H1 (cell line): ENCODE measurements around the gene PGLYRP4. TPM values are rescaled to one million over a fixed set of nuclear protein-coding genes. Genes with fewer than 3 reads are reported as not detected.

Source experiments
- CTCF ChIA-PET: fragments of 300-600 bp; sonication (Branson Sonifier 250); formaldehyde crosslinking; loops from one replicate; lab custom pipeline; 2021; ENCODE audit not compliant: partially characterized antibody; lab: Charles Lee
- POLR2A ChIA-PET: fragments of 300-600 bp; sonication (Branson Sonifier 250); formaldehyde crosslinking; loops from one replicate; lab custom pipeline; 2021; ENCODE audit warnings: inconsistent platforms; ENCODE audit not compliant: partially characterized antibody; lab: Charles Lee
- DNase-seq, 2 experiments: peaks; one replicate each; pipeline versions ENCODE4 v3.0.0 to v3.0.0-alpha.2; 2010 to 2022; ENCODE audit warnings: low spot score in 2 of 2, low read depth in 1 of 2, mixed read lengths in 1 of 2
- FAIRE-seq: peaks from 2 replicates; lab custom pipeline; 2011; peaks lifted over from hg19 to GRCh38; lab: Jason Lieb, UNC
- H2AFZ ChIP-seq: 2 replicates; pipeline ENCODE4 v1.8.1; 2012; ENCODE audit warnings: low read length, inconsistent platforms
- H2AK5ac ChIP-seq: 2 replicates; pipeline ENCODE4 v1.6.1; 2013; ENCODE audit warnings: low read depth, low read length
- H2BK120ac ChIP-seq: replicated peaks from 2 replicates; pipeline ENCODE3; 2013; ENCODE audit warnings: low read depth, low read length, inconsistent platforms
- H2BK12ac ChIP-seq: 2 replicates; pipeline ENCODE4 v1.6.1; 2013; ENCODE audit warnings: low read depth, low read length
- H2BK15ac ChIP-seq: 2 replicates; pipeline ENCODE4 v1.6.1; 2013; ENCODE audit warnings: low read length
- H2BK20ac ChIP-seq: 2 replicates; pipeline ENCODE4 v1.6.1; 2013; ENCODE audit warnings: low read length
- H2BK5ac ChIP-seq: 2 replicates; pipeline ENCODE4 v1.6.1; 2013; ENCODE audit warnings: low read depth, low read length
- H3K14ac ChIP-seq: 2 replicates; pipeline ENCODE4 v1.6.1; 2013; ENCODE audit warnings: inconsistent platforms; ENCODE audit not compliant: insufficient read length
- H3K18ac ChIP-seq: 2 replicates; pipeline ENCODE4 v1.6.1; 2013; ENCODE audit warnings: low read length; ENCODE audit errors: extremely low read depth
- H3K23ac ChIP-seq: 2 replicates; pipeline ENCODE4 v1.6.1; 2013; ENCODE audit warnings: inconsistent platforms; ENCODE audit not compliant: insufficient read length
- H3K23me2 ChIP-seq: 2 replicates; pipeline ENCODE4 v1.6.1; 2013; ENCODE audit warnings: low read depth, low read length
- H3K27ac ChIP-seq: 2 replicates; pipeline ENCODE4 v1.6.1; 2011; ENCODE audit warnings: low read depth, low read length, inconsistent platforms
- H3K27me3 ChIP-seq, 4 experiments: replicated peaks in 1 of 4; 1 replicate in 1 of 4; 2 replicates in 3 of 4; pipeline versions ENCODE4 v1.6.1 to v1.8.1; 2011 to 2013; ENCODE audit warnings: low read length in 3 of 4, mild to moderate bottlenecking in 3 of 4, inconsistent platforms in 2 of 4, mixed read lengths in 2 of 4, moderate library complexity in 1 of 4; ENCODE audit not compliant: control insufficient read depth in 3 of 4, insufficient read depth in 3 of 4; ENCODE audit errors: extremely low read depth in 1 of 4
- H3K36me3 ChIP-seq, 4 experiments: 2 replicates each; pipeline versions ENCODE4 v1.6.1 to v1.8.1; 2011 to 2013; ENCODE audit warnings: mild to moderate bottlenecking in 4 of 4, low read length in 3 of 4, moderate library complexity in 2 of 4, control low read depth in 1 of 4, inconsistent platforms in 1 of 4; ENCODE audit not compliant: insufficient read depth in 4 of 4, control insufficient read depth in 2 of 4
- H3K4ac ChIP-seq: replicated peaks from 2 replicates; pipeline ENCODE3; 2013; ENCODE audit warnings: low read length, low read depth, mixed read lengths, inconsistent platforms; ENCODE audit not compliant: insufficient read length
- H3K4me1 ChIP-seq, 4 experiments: replicated peaks in 1 of 4; 1 replicate in 1 of 4; 2 replicates in 3 of 4; pipeline versions ENCODE4 v1.6.1 to v1.8.1; 2011 to 2013; ENCODE audit warnings: low read length in 3 of 4, inconsistent platforms in 2 of 4, mixed read lengths in 1 of 4; ENCODE audit not compliant: insufficient read depth in 4 of 4, control insufficient read depth in 3 of 4
- H3K4me2 ChIP-seq, 2 experiments: 2 replicates each; pipeline versions ENCODE4 v1.6.1 to v1.8.1; 2011 to 2013; ENCODE audit warnings: low read depth in 2 of 2, low read length in 2 of 2, control low read depth in 1 of 2, inconsistent platforms in 1 of 2, mild to moderate bottlenecking in 1 of 2; ENCODE audit not compliant: insufficient read depth in 1 of 2
- H3K4me3 ChIP-seq, 4 experiments: fragments of 200-600, 300-600 bp in 1 of 4; sonication (generic), shearing (Covaris generic), sonication (Bioruptor Twin) in 1 of 4; 2 replicates each; pipeline versions ENCODE4 v1.5.1 to v1.8.1; 2011 to 2016; ENCODE audit warnings: low read length in 4 of 4, low read depth in 3 of 4, control low read depth in 2 of 4, inconsistent platforms in 2 of 4, mild to moderate bottlenecking in 2 of 4, mixed read lengths in 1 of 4, moderate library complexity in 1 of 4; ENCODE audit not compliant: insufficient read depth in 2 of 4; ENCODE audit errors: extremely low read depth in 1 of 4
- H3K56ac ChIP-seq: replicated peaks from 2 replicates; pipeline ENCODE3; 2013; ENCODE audit warnings: low read depth, mild to moderate bottlenecking, mixed read lengths, low read length, inconsistent platforms; ENCODE audit not compliant: insufficient read length
- H3K79me1 ChIP-seq: 2 replicates; pipeline ENCODE4 v1.6.1; 2013; ENCODE audit warnings: low read depth, low read length, control low read depth
- H3K79me2 ChIP-seq, 2 experiments: 2 replicates each; pipeline versions ENCODE4 v1.6.1 to v1.8.1; 2012 to 2013; ENCODE audit warnings: low read length in 2 of 2, mild to moderate bottlenecking in 2 of 2, inconsistent platforms in 1 of 2; ENCODE audit not compliant: insufficient read depth in 2 of 2, control insufficient read depth in 1 of 2
- H3K9ac ChIP-seq, 4 experiments: replicated peaks in 1 of 4; 1 replicate in 1 of 4; 2 replicates in 3 of 4; pipeline versions ENCODE4 v1.6.1 to v1.8.1; 2011 to 2013; ENCODE audit warnings: low read depth in 3 of 4, low read length in 3 of 4, control low read depth in 2 of 4, mild to moderate bottlenecking in 2 of 4, moderate library complexity in 2 of 4, inconsistent platforms in 1 of 4; ENCODE audit errors: extremely low read depth in 1 of 4
- H3K9me3 ChIP-seq, 2 experiments: 2 replicates each; pipeline versions ENCODE4 v1.6.1 to v1.8.1; 2012 to 2013; ENCODE audit warnings: mild to moderate bottlenecking in 2 of 2, moderate library complexity in 2 of 2, control low read depth in 1 of 2, inconsistent platforms in 1 of 2, low read depth in 1 of 2, low read length in 1 of 2, mixed read lengths in 1 of 2; ENCODE audit not compliant: insufficient read depth in 2 of 2
- H4K20me1 ChIP-seq, 2 experiments: replicated peaks in 1 of 2; 2 replicates each; pipeline versions ENCODE3 to v1.8.1; 2011 to 2013; ENCODE audit warnings: inconsistent platforms in 2 of 2, low read length in 2 of 2, mild to moderate bottlenecking in 1 of 2; ENCODE audit not compliant: insufficient read depth in 2 of 2, control insufficient read depth in 1 of 2
- H4K5ac ChIP-seq: 2 replicates; pipeline ENCODE4 v1.6.1; 2013; ENCODE audit warnings: low read length, low read depth, mixed read lengths, inconsistent platforms; ENCODE audit not compliant: insufficient read length
- H4K8ac ChIP-seq: 2 replicates; pipeline ENCODE4 v1.8.0; 2013; ENCODE audit warnings: mild to moderate bottlenecking, moderate library complexity, low read length, inconsistent platforms; ENCODE audit not compliant: insufficient read depth; ENCODE audit errors: extremely low read depth
- H4K91ac ChIP-seq: replicated peaks from 2 replicates; pipeline ENCODE3; 2013; ENCODE audit warnings: low read length, mixed read lengths, inconsistent platforms; ENCODE audit not compliant: insufficient read length
- RAD21 ChIP-seq, 2 experiments: IDR thresholded peaks in 1 of 2; conservative IDR thresholded peaks in 1 of 2; 2 replicates each; pipeline ENCODE4 v1.6.1; 2011; ENCODE audit warnings: low read depth in 2 of 2, low read length in 2 of 2, improper control_type of control experiment in 1 of 2, inconsistent platforms in 1 of 2, mild to moderate bottlenecking in 1 of 2, moderate library complexity in 1 of 2
- RXRA ChIP-seq: IDR thresholded peaks from 2 replicates; pipeline ENCODE4 v1.6.1; 2011; ENCODE audit warnings: low read depth, mild to moderate bottlenecking, low read length, moderate library complexity; ENCODE audit not compliant: insufficient read depth
- SAP30 ChIP-seq: fragments of 300-600 bp; sonication (generic); IDR thresholded peaks from 2 replicates; pipeline ENCODE4 v1.7.1; 2012; ENCODE audit warnings: low read length, moderate library complexity, mild to moderate bottlenecking, inconsistent platforms; ENCODE audit not compliant: insufficient read depth, insufficient replicate concordance
- WGBS, 2 experiments: shearing (Covaris generic) in 1 of 2; methylation state at CpG; one replicate each; pipeline versions ENCODE4 v1.1.6 to v1.1.7; 2013 to 2015; ENCODE audit warnings: low lambda C conversion rate in 2 of 2, mixed read lengths in 2 of 2, inconsistent platforms in 1 of 2, low coverage in 1 of 2, missing lambda C conversion rate in 1 of 2; ENCODE audit not compliant: insufficient replicate concordance in 2 of 2, insufficient coverage in 1 of 2, insufficient read length in 1 of 2; ENCODE audit errors: extremely low coverage in 1 of 2, missing lambda C conversion rate in 1 of 2; 5-methylcytosine and 5-hydroxymethylcytosine counted together
- polyA plus RNA-seq, 7 experiments: library from polyadenylated mRNA; depleted of rRNA in 3 of 7; stranded (reverse) in 5 of 7; unstranded in 2 of 7; fragments of >200 nt in 5 of 7; fragments of 200-250 nt in 2 of 7; gene quantifications; 1 replicate in 5 of 7; 2 replicates in 1 of 7; 4 replicates in 1 of 7; pipeline versions ENCODE4 v1.2.1 to v1.2.3, GENCODE V29; 2011 to 2013; ENCODE audit warnings: missing spikeins in 2 of 7, mixed read lengths in 2 of 7
- total RNA-seq: library from RNA; stranded (reverse); fragmentation: NEBNext Ultra II Directional; extraction: Animal tissue kit (Norgen Biotek cat#: 25700); gene quantifications from 2 replicates; pipeline ENCODE4 v1.2.1, GENCODE V29; 2021

The PGLYRP4 gene
- total and polyA plus RNA-seq, 2 of the 8 experiments (the other 6 are each of a cell fraction or from before 2014, with no cell fraction given): not detected

DNA sequence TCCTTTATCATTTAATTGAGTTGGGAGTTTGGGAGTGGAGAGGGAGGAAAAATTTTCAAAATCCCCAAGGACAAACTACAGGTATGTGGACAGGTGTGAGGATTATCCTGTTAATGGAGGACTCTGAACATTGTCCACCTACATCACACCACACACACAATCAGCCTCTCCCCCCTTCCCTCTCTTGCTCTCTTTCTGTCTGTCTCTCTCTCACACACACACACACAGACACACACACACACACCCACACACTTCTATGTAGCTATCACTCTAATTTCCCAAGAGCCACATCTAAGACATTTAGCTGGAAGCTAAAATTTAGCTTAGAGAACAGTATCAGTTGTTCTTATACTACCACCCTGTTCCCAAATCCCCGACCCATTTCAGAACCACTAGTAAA is 40.8 kb upstream of the PGLYRP4 start:
- no peak overlapping the region for H3K27ac ChIP-seq
- H3K36me3 ChIP-seq: no peaks in the 10 kb centered on the region
- no peak overlapping the region for H2BK120ac ChIP-seq
- no peak for DNase-seq
- no peak overlapping the region for H3K23ac ChIP-seq
- FAIRE-seq: no peak
- peaks cover 0 to 2% (median 0%) of the 10 kb centered on the region in 4 experiments; a peak in 1 of 7 replicates for H3K27me3 ChIP-seq
- ChIA-PET POLR2A (no interaction called here), CTCF (interaction anchor here (1.5 to 1.8 kb wide), 2 partner anchors 36 to 76 kb away, joined by 3 to 8 read pairs; no protein-coding TSS in a partner anchor)
- no peak overlapping the region for H4K5ac ChIP-seq
- no peak overlapping the region for H2BK12ac ChIP-seq
- H2AK5ac ChIP-seq: no peak overlapping the region
- no peak overlapping the region for H4K8ac ChIP-seq
- H3K56ac ChIP-seq: no peak overlapping the region
- H3K79me2 ChIP-seq: no peaks in the 10 kb centered on the region
- H2AFZ ChIP-seq: no peak overlapping the region
- no peak overlapping the region for H4K91ac ChIP-seq
- H3K23me2 ChIP-seq: no peaks in the 10 kb centered on the region
- H2BK15ac ChIP-seq: no peak overlapping the region
- no peak overlapping the region for H3K4me2 ChIP-seq
- no peak for TF ChIP-seq RXRA
- TF ChIP-seq RAD21 (IDR thresholded peaks at IDR 0.05 in 1 of 2, conservative IDR thresholded peaks at IDR 0.05 in 1 of 2; ENCODE audit: low read depth in 2 of 2, low read length in 2 of 2): no peak
- no peak for TF ChIP-seq SAP30
- H3K14ac ChIP-seq: no peak overlapping the region
- 76% methylated on average over 1 of the region's 1 CpG; no CpG with 5 or more reads in 1 of the 2 experiments for WGBS, 2 experiments
- H3K79me1 ChIP-seq: no peaks in the 10 kb centered on the region
- no peaks in the 10 kb centered on the region for H3K9me3 ChIP-seq
- no peak overlapping the region for H3K4ac ChIP-seq
- H4K20me1 ChIP-seq: no peaks in the 10 kb centered on the region
- H2BK20ac ChIP-seq: no peak overlapping the region
- H3K4me3 ChIP-seq: no peak overlapping the region
- no peak overlapping the region for H3K18ac ChIP-seq
- no peak overlapping the region for H2BK5ac ChIP-seq
- H3K4me1 ChIP-seq: no peaks in the 10 kb centered on the region
- H3K9ac ChIP-seq: no peak overlapping the region
